ENCODE data around the gene PBX1. TPM values are rescaled to one million over a fixed set of nuclear protein-coding genes. Genes with fewer than 3 reads are reported as not detected.
"Not testable (repeated sequence)": the region's sequence is repeated elsewhere in the genome, so short reads cannot be mapped to it uniquely, and the experiment has no call there.

PBX1 gene
- total RNA-seq, 4 donors from 2014 or later: 25.8 to 31.0 (median 27.1) TPM

- H3K27ac ChIP-seq: no peak overlapping the region
- no peaks in the 10 kb centered on the region for H3K27me3 ChIP-seq
- TF ChIP-seq EP300 (IDR thresholded peaks at IDR 0.05) (no peak), CTCF (IDR thresholded peaks at IDR 0.05) (no peak), POLR2A (IDR thresholded peaks at IDR 0.05) (no peak)
- H3K4me1 ChIP-seq: peaks cover 0 to 30% (median 9%) of the 10 kb centered on the region in 4 donors
- H3K36me3 ChIP-seq: peaks cover 0 to 7% (median 0%) of the 10 kb centered on the region in 3 donors
- H3K4me3 ChIP-seq: no peak overlapping the region
- 90 to 93% methylated on average over 6 of the region's 6 CpGs for WGBS, 2 donors
- H3K9me3 ChIP-seq: no peaks in the 10 kb centered on the region
- no peak for DNase-seq (ENCODE audit: low spot score in 2 of 2)
Measured at GRCh38 chr1:164598719-164599118, 39.7 kb downstream of the PBX1 start.

- no peak for TF ChIP-seq EP300 (IDR thresholded peaks at IDR 0.05)
- no peak for TF ChIP-seq POLR2A (IDR thresholded peaks at IDR 0.05)
- no peak for TF ChIP-seq CTCF (IDR thresholded peaks at IDR 0.05)
- Histone ChIP-seq H3K9me3 (no peaks in the 10 kb centered on the region), H3K4me1 (peaks cover 0 to 30% (median 9%) of the 10 kb centered on the region in 4 donors), H3K36me3 (peaks cover 0 to 7% (median 0%) of the 10 kb centered on the region in 3 donors), H3K4me3 (no peak overlapping the region), H3K27ac (peak overlapping the region in 1 of 4 donors; percentile 50), H3K27me3 (no peaks in the 10 kb centered on the region)
- no peak for DNase-seq (ENCODE audit: low spot score in 2 of 2)
- 55% methylated on average over 5 of the region's 5 CpGs for WGBS, 2 donors
Measured at GRCh38 chr1:164599272-164599671, 40.3 kb downstream of the PBX1 start.

GRCh38 chr1:164601399-164602100 lies 42.6 kb downstream of the PBX1 start:
- H3K27me3 ChIP-seq: no peaks in the 10 kb centered on the region
- TF ChIP-seq POLR2A (IDR thresholded peaks at IDR 0.05): no peak
- TF ChIP-seq EP300 (IDR thresholded peaks at IDR 0.05): no peak
- no peak for TF ChIP-seq CTCF (IDR thresholded peaks at IDR 0.05)
- no peaks in the 10 kb centered on the region for H3K9me3 ChIP-seq
- peaks cover 0 to 7% (median 0%) of the 10 kb centered on the region in 3 donors for H3K36me3 ChIP-seq
- DNase-seq (ENCODE audit: low spot score in 2 of 2): no peak
- WGBS, 2 donors: 65 to 75% methylated on average over 5 of the region's 5 CpGs
- no peak overlapping the region for H3K4me3 ChIP-seq
- H3K27ac ChIP-seq: peak overlapping the region in 1 of 4 donors; percentile 30
- H3K4me1 ChIP-seq: peaks cover 0 to 30% (median 9%) of the 10 kb centered on the region in 4 donors

GRCh38 chr1:164602101-164602422 lies 43.1 kb downstream of the PBX1 start:
- Histone ChIP-seq H3K4me3 (no peak overlapping the region), H3K4me1 (peaks cover 0 to 30% (median 9%) of the 10 kb centered on the region in 4 donors), H3K27ac (peak overlapping the region in 1 of 4 donors; percentile 30), H3K9me3 (no peaks in the 10 kb centered on the region), H3K27me3 (no peaks in the 10 kb centered on the region), H3K36me3 (peaks cover 0 to 3% (median 0%) of the 10 kb centered on the region in 3 donors)
- TF ChIP-seq CTCF (IDR thresholded peaks at IDR 0.05) (no peak), EP300 (IDR thresholded peaks at IDR 0.05) (no peak), POLR2A (IDR thresholded peaks at IDR 0.05) (no peak)
- DNase-seq (ENCODE audit: low spot score in 2 of 2): no peak
- 73 to 78% methylated on average over 4 of the region's 4 CpGs for WGBS, 2 donors

- peak overlapping the region in 3 of 4 donors; percentile 12 to 49 (median 30) for H3K27ac ChIP-seq
- 17 to 19% methylated on average over 10 of the region's 10 CpGs for WGBS, 2 donors
- H3K27me3 ChIP-seq: no peaks in the 10 kb centered on the region
- no peaks in the 10 kb centered on the region for H3K36me3 ChIP-seq
- H3K4me3 ChIP-seq: peak overlapping the region in 1 of 4 donors; percentile 5
- H3K4me1 ChIP-seq: peaks cover 0 to 30% (median 9%) of the 10 kb centered on the region in 4 donors
- TF ChIP-seq EP300 (IDR thresholded peaks at IDR 0.05) (no peak), POLR2A (IDR thresholded peaks at IDR 0.05) (no peak), CTCF (IDR thresholded peaks at IDR 0.05) (no peak)
- no peak for DNase-seq (ENCODE audit: low spot score in 2 of 2)
- no peaks in the 10 kb centered on the region for H3K9me3 ChIP-seq
Measured at GRCh38 chr1:164602480-164603093, 43.6 kb downstream of the PBX1 start.

GRCh38 chr1:164603805-164604204 lies 44.8 kb downstream of the PBX1 start:
- WGBS, 2 donors: 91 to 95% methylated on average over 4 of the region's 4 CpGs
- H3K36me3 ChIP-seq; H3K27ac ChIP-seq; DNase-seq (ENCODE audit: low spot score in 2 of 2); H3K4me3 ChIP-seq; H3K9me3 ChIP-seq; H3K27me3 ChIP-seq: not testable (repeated sequence)
- peaks cover 0 to 40% (median 9%) of the 10 kb centered on the region in 4 donors for H3K4me1 ChIP-seq
